K562 (cell line): ENCODE data around the gene PHACTR3. TPM values are rescaled to one million over a fixed set of nuclear protein-coding genes. Genes with fewer than 3 reads are reported as not detected.

Experiments used
- ATAC-seq: fragments of 200-7000 bp; cut with Tn5 transposase; 3 replicates; pipeline ENCODE4 v1.9.1; 2020; ENCODE audit warnings: moderate library complexity
- BruUV-seq: library from RNA; stranded (reverse); fragments of 400-500 nt; replicated peaks from 2 replicates; lab custom pipeline; 2021; lab: Mats Ljungman, UMichigan
- CTCF ChIA-PET: fragments of 300-600 bp; formaldehyde crosslinking; extraction: SDS; loops from one replicate; lab custom pipeline; 2021; ENCODE audit warnings: low intra/inter-chr PET ratio; lab: Yijun Ruan, JAX
- POLR2A ChIA-PET: fragments of 300-600, 350-650 bp; sonication (Branson Sonifier 250); formaldehyde crosslinking; extraction: SDS; loops from one replicate; lab custom pipeline; 2021; ENCODE audit warnings: antibody characterized with exemption, inconsistent platforms; lab: Yijun Ruan, JAX
- DNase-seq, 4 experiments: peaks; one replicate each; pipeline versions ENCODE4 v3.0.0 to v3.0.0-alpha.2; 2011 to 2018; ENCODE audit warnings: low spot score in 3 of 4, mixed read lengths in 3 of 4; ENCODE audit errors: extremely low read depth in 1 of 4
- FAIRE-seq: peaks from 2 replicates; lab custom pipeline; 2011; peaks lifted over from hg19 to GRCh38; lab: Jason Lieb, UNC
- H2AFZ ChIP-seq: 2 replicates; pipeline ENCODE4 v1.6.0; 2011; ENCODE audit warnings: low read depth, low read length, control low read depth, inconsistent platforms
- H3K27ac ChIP-seq: fragments of 200-600 bp; 3 replicates; pipeline ENCODE4 v1.8.0; 2011; ENCODE audit warnings: low read depth, mild to moderate bottlenecking, control low read depth, inconsistent platforms, low read length, moderate library complexity, mixed read lengths; ENCODE audit errors: extremely low read depth
- H3K27me3 ChIP-seq, 2 experiments: fragments of 300-600 bp in 1 of 2; 2 replicates in 1 of 2; 3 replicates in 1 of 2; pipeline versions ENCODE4 v1.6.0 to v1.8.0; 2011; ENCODE audit warnings: inconsistent platforms in 2 of 2, low read length in 2 of 2, mild to moderate bottlenecking in 1 of 2, mixed read lengths in 1 of 2, moderate library complexity in 1 of 2; ENCODE audit not compliant: control insufficient read depth in 2 of 2, insufficient read depth in 2 of 2
- H3K36me3 ChIP-seq: fragments of 300-600 bp; 3 replicates; pipeline ENCODE4 v1.8.0; 2011; ENCODE audit warnings: mild to moderate bottlenecking, low read length, inconsistent platforms; ENCODE audit not compliant: control insufficient read depth, insufficient read depth
- H3K4me1 ChIP-seq, 2 experiments: fragments of 200-600 bp in 1 of 2; replicated peaks in 1 of 2; 2 replicates in 1 of 2; 3 replicates in 1 of 2; pipeline versions ENCODE4 v1.5.1 to v1.8.0; 2011; ENCODE audit warnings: inconsistent platforms in 2 of 2, low read length in 2 of 2, mild to moderate bottlenecking in 1 of 2, mixed read lengths in 1 of 2, moderate library complexity in 1 of 2; ENCODE audit not compliant: control insufficient read depth in 2 of 2, insufficient read depth in 2 of 2
- H3K4me2 ChIP-seq: 2 replicates; pipeline ENCODE4 v1.6.1; 2011; ENCODE audit warnings: low read length, control low read depth, inconsistent platforms, mixed read lengths; ENCODE audit not compliant: insufficient read depth
- H3K4me3 ChIP-seq: fragments of 200-600 bp; sonication (generic), shearing (Covaris generic); 2 replicates; pipeline ENCODE4 v1.5.1; 2016; ENCODE audit warnings: control low read depth, inconsistent platforms
- H3K79me2 ChIP-seq: fragments of 200-600 bp; 3 replicates; pipeline ENCODE4 v1.8.0; 2011; ENCODE audit warnings: low read length, inconsistent platforms; ENCODE audit not compliant: control insufficient read depth, insufficient read depth
- H3K9ac ChIP-seq, 2 experiments: 2 replicates each; pipeline versions ENCODE4 v1.6.0 to v1.6.1; 2011; ENCODE audit warnings: low read depth in 2 of 2, low read length in 2 of 2, control low read depth in 1 of 2, inconsistent platforms in 1 of 2, mild to moderate bottlenecking in 1 of 2, mixed read lengths in 1 of 2; ENCODE audit not compliant: insufficient read depth in 1 of 2
- H3K9me1 ChIP-seq: one replicate; pipeline ENCODE4 v1.6.0; 2011; ENCODE audit warnings: inconsistent platforms, mild to moderate bottlenecking, low read length, moderate library complexity; ENCODE audit not compliant: control insufficient read depth, insufficient read depth
- H3K9me3 ChIP-seq: replicated peaks from 2 replicates; pipeline ENCODE4 v1.5.1; 2011; ENCODE audit warnings: low read depth, low read length, inconsistent platforms; ENCODE audit not compliant: control insufficient read depth, insufficient read depth
- H4K20me1 ChIP-seq: replicated peaks from 2 replicates; pipeline ENCODE4 v1.6.1; 2011; ENCODE audit warnings: low read length, inconsistent platforms, mixed read lengths; ENCODE audit not compliant: control insufficient read depth, insufficient read depth
- ARHGAP35 ChIP-seq: fragments of 450-650 bp; IDR thresholded peaks from 2 replicates; pipeline ENCODE4 v1.6.1; 2018; ENCODE audit not compliant: partially characterized antibody
- CHAMP1 ChIP-seq: fragments of 450-650 bp; IDR thresholded peaks from 2 replicates; pipeline ENCODE4 v1.6.1; 2016; ENCODE audit warnings: mild to moderate bottlenecking
- CSDE1 ChIP-seq, 2 experiments: fragments of 450-650 bp; IDR thresholded peaks; 2 replicates each; pipeline ENCODE4 v1.6.1; 2016; ENCODE audit warnings: mild to moderate bottlenecking in 1 of 2
- FOXA1 ChIP-seq: fragments of 450-650 bp; IDR thresholded peaks from 2 replicates; pipeline ENCODE4 v1.6.1; 2016; ENCODE audit warnings: mild to moderate bottlenecking, borderline replicate concordance
- HMGXB4 ChIP-seq: sonication (generic); formaldehyde crosslinking; IDR thresholded peaks from 2 replicates; pipeline ENCODE4 v1.8.1; 2023; ENCODE audit warnings: mild to moderate bottlenecking, missing genetic modification reagents
- MBD1 ChIP-seq: fragments of 250-450 bp; sonication (Bioruptor Pico); IDR thresholded peaks from 2 replicates; pipeline ENCODE4 v1.8.0; 2022; ENCODE audit warnings: inconsistent platforms
- PCBP1 ChIP-seq: fragments of 200-400 bp; formaldehyde crosslinking; IDR thresholded peaks from 2 replicates; pipeline ENCODE4 v1.6.1; 2018; ENCODE audit warnings: mild to moderate bottlenecking, low read depth, low read length; ENCODE audit not compliant: poor library complexity, severe bottlenecking
- SETDB1 ChIP-seq: IDR thresholded peaks from one replicate; pipeline ENCODE4 v1.6.1; 2012; ENCODE audit warnings: low read length, control low read depth, inconsistent platforms
- ZNF507 ChIP-seq: conservative IDR thresholded peaks from 2 replicates; pipeline ENCODE4 v1.6.1; 2017; ENCODE audit warnings: missing genetic modification characterization, missing compliant biosample characterization
- ZNF551 ChIP-seq: fragments of 250-450 bp; sonication (Bioruptor Pico); IDR thresholded peaks from 2 replicates; pipeline ENCODE4 v1.5.0; 2021; ENCODE audit warnings: mild to moderate bottlenecking, moderate library complexity
- ZZZ3 ChIP-seq: fragments of 450-650 bp; IDR thresholded peaks from 2 replicates; pipeline ENCODE4 v1.6.1; 2016; ENCODE audit warnings: antibody characterized with exemption, mild to moderate bottlenecking, moderate library complexity
- whole genome bisulfite sequencing: fragments of 100-300 bp; shearing (Covaris generic); methylation state at CpG from one replicate; pipeline ENCODE4 v1.1.6; 2016; ENCODE audit warnings: low coverage, mixed read lengths; ENCODE audit not compliant: insufficient coverage; ENCODE audit errors: missing lambda C conversion rate; 5-methylcytosine and 5-hydroxymethylcytosine counted together
- in situ Hi-C: fragments of 300-500 bp; cut with MboI; formaldehyde crosslinking; loops from 4 replicates; pipeline ENCODE4 v1.15.0; 2018; ENCODE audit warnings: inconsistent platforms, mixed read lengths
- intact Hi-C: fragments of 100-400 bp; cut with micrococcal nuclease; formaldehyde crosslinking; loops from 2 replicates; pipeline ENCODE4 v1.14.2; 2022
- polyA plus RNA-seq, 8 experiments: library from polyadenylated mRNA; depleted of rRNA in 4 of 8; stranded (reverse) in 5 of 8; unstranded in 3 of 8; fragments of >200 nt; fragmentation: Nextera tagmentation in 2 of 8; fragmentation: Illumina TruSeq in 1 of 8; extraction: Ambion mirVana in 2 of 8; extraction: Trizol in 1 of 8; gene quantifications; 2 replicates each; pipeline versions ENCODE4 v1.2.1 to v1.2.3, GENCODE V29; 2011 to 2014; ENCODE audit warnings: inconsistent platforms in 1 of 8, missing spikeins in 1 of 8
- total RNA-seq, 7 experiments: library from RNA; depleted of rRNA in 6 of 7; stranded (reverse); fragments of >200 nt in 6 of 7; fragmentation: Illumina TruSeq in 2 of 7; extraction: Trizol in 2 of 7; gene quantifications; 2 replicates each; pipeline versions ENCODE4 v1.2.1 to v1.2.3, GENCODE V29; 2011 to 2021; ENCODE audit warnings: low replicate concordance in 1 of 7

PHACTR3 gene
- total and polyA plus RNA-seq, 9 of the 15 experiments (the other 6 are each of a cell fraction or from before 2014, with no cell fraction given), result not detected

- Histone ChIP-seq H3K36me3 (no peaks in the 10 kb centered on the region), H3K4me1 (no peaks in the 10 kb centered on the region), H3K4me3 (no peak overlapping the region), H4K20me1 (no peaks in the 10 kb centered on the region), H3K27me3 (peaks cover 0 to 17% of the 10 kb centered on the region in 2 experiments; a peak in 3 of 5 replicates), H3K9me3 (no peaks in the 10 kb centered on the region), H3K79me2 (no peaks in the 10 kb centered on the region), H2AFZ (no peak overlapping the region), H3K27ac (no peak overlapping the region), H3K9ac (no peak overlapping the region), H3K9me1 (no peaks in the 10 kb centered on the region), H3K4me2 (no peak overlapping the region)
- ChIA-PET POLR2A (interaction anchor here (0.7 to 1.1 kb wide), 2 partner anchors 9 to 11 kb away, joined by 3 read pairs; no protein-coding TSS in a partner anchor), CTCF (no interaction called here)
- BruUV-seq, result no TSS peak
- no peak for DNase-seq
- in situ Hi-C loops (no loop called here), intact Hi-C loops (no loop called here)
- TF ChIP-seq MBD1 (CRISPR knock-in tag) (no peak), ZNF507 (tag) (no peak), ZNF551 (CRISPR knock-in tag) (no peak), SETDB1 (no peak), CHAMP1 (no peak), FOXA1 (no peak), ZZZ3 (no peak), PCBP1 (no peak), ARHGAP35 (no peak), HMGXB4 (CRISPR knock-in tag) (no peak), CSDE1 (IDR thresholded peaks at IDR 0.05) (no peak)
- 0% methylated on average over 5 of the region's 5 CpGs for WGBS
- ATAC-seq, result no peak
- FAIRE-seq, result no peak
Observed at GRCh38 chr20:59839400-59839799, 235.1 kb downstream of the PHACTR3 start.
